Measurements from ENCODE around the gene ZNF43.

DNA sequence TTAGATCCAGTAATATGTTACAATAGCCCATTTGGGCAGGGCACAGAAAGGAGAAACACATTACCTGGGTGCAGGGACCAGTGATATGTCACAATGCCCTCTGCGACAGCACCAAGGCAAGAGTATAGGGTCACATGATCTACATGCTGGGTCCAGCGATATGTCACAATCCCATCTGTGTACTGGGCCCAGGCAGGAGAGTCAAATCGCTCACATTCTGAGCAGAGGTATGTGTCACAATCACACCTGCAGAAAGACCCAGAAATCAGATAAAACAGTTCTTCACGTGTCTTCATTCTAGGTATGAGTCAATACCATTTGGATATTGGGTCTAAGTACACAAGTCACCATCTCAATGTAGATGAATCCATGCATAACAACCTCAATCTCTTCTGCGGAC lies 7.1 kb upstream of the ZNF43 start:
- TF ChIP-seq CTCF (IDR thresholded peaks at IDR 0.05; ENCODE audit: low read depth, low read length): no peak
- no peak for TF ChIP-seq EZH2phosphoT487 (IDR thresholded peaks at IDR 0.05; ENCODE audit: low read depth)

Data from OCI-LY3 (cell line).